GM18519 (cell line): ENCODE measurements around the gene CHAF1A.

ENCODE experiments used
- ATAC-seq: cut with Tn5 transposase; IDR thresholded peaks from one replicate; pipeline ENCODE4 v1.9.1; 2021; ENCODE audit warnings: mild to moderate bottlenecking, moderate library complexity; ENCODE audit not compliant: unreplicated experiment, low FRiP score

CHAF1A gene, protein sequence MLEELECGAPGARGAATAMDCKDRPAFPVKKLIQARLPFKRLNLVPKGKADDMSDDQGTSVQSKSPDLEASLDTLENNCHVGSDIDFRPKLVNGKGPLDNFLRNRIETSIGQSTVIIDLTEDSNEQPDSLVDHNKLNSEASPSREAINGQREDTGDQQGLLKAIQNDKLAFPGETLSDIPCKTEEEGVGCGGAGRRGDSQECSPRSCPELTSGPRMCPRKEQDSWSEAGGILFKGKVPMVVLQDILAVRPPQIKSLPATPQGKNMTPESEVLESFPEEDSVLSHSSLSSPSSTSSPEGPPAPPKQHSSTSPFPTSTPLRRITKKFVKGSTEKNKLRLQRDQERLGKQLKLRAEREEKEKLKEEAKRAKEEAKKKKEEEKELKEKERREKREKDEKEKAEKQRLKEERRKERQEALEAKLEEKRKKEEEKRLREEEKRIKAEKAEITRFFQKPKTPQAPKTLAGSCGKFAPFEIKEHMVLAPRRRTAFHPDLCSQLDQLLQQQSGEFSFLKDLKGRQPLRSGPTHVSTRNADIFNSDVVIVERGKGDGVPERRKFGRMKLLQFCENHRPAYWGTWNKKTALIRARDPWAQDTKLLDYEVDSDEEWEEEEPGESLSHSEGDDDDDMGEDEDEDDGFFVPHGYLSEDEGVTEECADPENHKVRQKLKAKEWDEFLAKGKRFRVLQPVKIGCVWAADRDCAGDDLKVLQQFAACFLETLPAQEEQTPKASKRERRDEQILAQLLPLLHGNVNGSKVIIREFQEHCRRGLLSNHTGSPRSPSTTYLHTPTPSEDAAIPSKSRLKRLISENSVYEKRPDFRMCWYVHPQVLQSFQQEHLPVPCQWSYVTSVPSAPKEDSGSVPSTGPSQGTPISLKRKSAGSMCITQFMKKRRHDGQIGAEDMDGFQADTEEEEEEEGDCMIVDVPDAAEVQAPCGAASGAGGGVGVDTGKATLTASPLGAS

DNA sequence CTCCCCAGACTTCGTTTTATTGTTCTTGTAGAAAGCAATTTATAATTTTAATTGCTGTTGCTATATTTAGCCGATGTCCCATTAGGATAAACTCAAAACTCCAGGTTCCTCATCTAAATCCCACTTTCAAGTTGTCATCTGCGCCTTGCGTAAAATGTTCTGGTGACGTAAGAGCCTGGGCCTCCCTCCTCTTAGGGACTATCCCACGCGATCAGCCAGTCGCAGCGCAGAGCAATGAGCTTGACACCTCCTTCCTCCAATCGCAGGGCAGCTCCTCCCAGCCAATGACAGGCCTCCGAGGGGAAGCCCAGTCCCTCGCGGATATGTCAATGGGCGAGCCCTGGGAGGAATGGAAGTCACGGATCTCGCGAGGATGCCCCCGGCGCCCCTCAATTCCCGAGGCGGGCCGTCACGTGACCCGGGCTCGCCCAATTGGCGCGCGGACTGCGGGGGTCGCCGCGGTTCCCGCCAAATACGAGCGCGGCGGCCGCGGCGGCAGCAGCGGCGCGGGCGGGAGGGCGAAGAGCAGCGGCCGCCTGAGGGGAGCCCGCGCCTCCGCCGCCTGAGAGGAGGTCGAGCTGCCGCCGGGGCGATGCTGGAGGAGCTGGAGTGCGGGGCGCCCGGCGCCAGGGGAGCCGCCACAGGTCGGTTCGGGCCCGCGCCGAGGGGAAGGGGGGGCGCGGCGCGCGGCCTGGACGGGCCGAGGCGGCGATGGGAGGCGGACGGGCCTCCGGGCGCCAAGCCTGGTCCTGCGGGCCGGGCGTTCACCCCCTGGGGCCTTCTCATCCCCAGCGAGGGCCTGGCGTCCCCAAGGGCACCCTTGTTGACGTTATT is at the start of gene CHAF1A:
Gene CHAF1A, plus strand, starts transcription at position 470 of the 834 bp plus-strand sequence. Its CDS starts 123 bp downstream, at position 593.
- ATAC-seq: peak; percentile 63

DNA sequence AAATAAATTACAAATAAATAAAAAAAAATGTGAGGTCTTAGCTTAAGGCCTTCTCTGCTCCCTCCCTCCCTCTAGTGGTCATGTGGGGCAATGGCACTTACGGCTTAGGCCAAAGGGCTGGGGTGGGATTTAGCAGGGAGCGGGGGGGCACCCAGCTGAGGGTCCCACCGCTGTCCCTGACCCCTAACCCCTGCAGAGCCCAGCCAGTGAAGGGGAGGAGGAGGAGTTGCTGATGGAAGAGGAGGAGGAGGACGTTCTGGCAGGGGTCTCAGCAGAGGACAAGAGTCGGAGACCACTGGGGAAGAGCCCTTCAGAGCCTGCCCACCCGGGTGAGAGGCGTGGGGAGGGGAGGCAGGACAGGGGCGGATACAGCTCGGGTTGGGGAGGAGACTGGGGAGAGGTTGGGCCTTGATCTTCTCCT is 49.7 kb upstream of the CHAF1A start:
- no peak for ATAC-seq

DNA sequence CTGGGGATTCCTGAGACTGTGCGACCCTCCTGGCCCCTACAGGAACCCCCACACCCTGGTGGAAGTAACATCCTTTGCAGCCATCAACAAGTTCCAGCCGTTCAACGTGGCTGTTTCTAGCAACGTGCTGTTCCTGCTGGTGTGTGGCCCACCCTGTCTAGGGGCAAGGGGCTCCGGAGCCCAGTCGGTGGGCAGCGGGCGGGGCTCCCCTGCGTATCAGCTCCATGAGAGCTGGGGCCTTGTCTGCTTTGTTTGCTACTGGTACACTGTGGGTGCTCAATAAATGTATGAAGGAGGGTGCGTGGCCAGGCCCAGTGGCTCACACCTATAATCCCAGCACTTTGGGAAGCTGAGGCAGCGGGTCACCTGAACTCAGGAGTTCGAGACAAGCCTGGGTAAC is 48.2 kb upstream of the CHAF1A start:
- no peak for ATAC-seq

DNA sequence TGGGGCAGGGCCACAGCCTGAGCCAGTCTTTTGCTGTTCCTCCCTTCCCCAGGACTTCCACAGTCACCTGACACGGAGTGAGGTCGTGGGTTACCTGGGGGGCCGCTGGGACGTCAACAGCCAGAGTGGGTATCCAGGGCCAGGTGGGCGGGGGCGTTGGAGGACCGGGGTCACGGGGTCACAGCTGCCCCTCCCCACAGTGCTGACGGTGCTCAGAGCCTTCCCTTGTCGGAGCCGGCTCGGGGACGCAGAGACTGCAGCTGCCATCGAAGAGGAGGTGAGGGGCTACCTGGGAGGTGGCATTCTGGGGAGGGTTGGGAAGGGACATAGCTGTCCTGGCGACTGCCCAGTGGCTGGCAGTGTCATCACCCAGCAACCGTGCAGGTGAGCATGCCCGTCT is 47.5 kb upstream of the CHAF1A start:
- ATAC-seq: no peak

DNA sequence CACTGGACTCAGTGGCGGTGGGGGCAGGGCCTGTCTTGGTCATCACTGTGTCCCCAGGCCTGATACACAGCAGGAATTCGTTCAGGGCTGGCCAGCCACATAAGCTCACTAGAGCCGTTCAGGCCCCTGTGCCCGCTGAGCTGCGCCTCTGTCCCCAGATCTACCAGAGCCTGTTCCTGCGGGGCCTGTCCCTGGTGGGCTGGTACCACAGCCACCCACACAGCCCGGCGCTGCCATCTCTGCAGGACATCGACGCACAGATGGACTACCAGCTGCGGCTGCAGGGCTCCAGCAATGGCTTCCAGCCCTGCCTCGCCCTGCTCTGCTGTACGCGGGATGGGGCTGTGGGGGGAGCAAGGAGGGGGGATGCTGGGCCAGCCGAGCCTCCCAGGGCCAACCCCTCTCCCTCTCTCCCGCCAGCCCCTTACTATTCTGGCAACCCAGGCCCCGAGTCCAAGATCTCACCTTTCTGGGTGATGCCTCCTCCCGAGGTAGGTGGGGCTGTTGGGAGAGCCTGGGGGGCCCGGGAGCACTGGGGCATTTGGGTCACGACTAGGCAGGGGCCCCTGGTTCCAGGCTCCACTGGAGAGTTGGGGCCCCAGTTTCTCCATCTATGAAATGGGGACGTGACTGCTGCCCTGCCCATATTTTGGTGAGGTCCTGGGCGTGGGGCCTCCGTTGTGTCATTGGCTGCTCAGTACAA is 45.2 kb upstream of the CHAF1A start:
- no peak for ATAC-seq

DNA sequence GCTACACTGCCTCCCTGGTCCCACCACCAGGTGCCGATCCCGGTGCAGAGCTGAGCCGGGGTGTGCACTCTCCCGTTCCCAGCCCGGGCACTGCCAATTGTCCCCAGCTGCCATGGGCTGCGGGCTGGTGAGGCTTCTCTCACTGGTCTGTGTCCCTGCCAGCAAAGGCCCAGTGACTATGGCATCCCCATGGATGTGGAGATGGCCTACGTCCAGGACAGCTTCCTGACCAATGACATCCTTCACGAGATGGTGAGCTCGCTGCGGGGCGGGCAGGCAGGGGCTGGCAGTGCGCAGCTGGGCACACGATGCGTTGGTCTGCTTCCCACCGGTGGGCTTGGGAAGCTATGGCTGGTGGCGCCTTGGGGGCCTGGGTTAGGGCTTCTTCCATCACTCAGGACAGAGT is 44.5 kb upstream of the CHAF1A start:
- no peak for ATAC-seq

DNA sequence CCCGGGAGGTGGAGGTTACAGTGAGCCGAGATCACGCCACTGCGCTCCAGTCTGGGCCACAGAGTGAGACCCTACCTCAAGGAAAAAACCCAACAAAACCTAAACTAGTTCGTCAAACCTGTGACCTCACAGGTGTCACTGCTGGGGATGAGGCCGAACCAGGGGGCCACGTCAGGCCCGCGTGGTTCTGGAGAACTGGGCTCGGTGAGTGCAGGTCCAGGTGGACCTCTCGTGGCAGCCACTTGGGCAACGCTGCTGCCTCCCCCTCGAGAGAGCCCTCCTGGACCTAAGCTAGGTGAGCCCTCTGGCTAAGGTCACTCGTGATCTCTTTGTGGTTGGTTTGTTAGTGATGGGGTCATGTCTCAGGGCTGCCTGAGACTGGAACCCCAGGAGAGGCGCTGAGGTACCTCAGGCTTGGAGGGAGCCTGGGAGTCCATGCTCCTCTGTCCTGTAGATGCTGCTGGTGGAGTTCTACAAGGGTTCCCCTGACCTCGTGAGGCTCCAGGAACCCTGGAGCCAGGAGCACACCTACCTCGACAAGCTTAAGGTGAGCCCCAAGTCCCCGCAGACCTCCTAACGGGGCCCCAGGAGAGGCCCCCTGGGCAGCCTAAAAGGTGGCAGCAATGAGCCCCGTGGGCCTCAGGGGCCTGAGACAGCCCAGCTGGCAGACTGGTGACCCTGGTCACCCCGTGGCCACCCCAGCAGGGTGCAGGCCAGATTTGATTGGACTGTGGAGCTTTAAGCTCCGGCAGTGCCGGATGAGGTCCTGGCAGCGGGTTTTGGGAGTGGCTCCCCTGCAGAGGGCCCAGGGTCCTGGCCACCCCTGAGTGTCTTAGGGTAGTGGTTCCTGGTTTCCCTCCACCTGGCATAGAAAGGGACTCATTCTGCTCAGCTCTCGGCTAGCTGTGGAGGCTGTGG is 43.5 kb upstream of the CHAF1A start:
- ATAC-seq: no peak

DNA sequence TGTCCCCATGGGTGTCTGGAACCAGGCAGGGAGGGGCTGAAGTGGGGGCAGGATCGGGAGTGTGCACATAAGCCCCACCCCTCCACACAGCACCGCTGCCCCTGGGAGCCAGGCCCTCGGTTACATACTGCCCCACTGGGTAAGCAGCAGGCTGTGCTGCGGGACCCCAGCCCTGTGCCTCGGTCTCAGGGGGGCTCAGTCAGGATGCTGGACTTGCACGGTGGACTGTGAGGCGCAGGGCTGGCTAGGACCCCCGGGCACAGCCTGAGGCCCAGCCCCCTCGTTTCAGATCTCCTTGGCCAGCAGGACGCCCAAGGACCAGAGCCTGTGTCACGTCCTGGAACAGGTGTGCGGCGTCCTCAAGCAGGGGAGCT is 42.8 kb upstream of the CHAF1A start:
- ATAC-seq: no peak

DNA sequence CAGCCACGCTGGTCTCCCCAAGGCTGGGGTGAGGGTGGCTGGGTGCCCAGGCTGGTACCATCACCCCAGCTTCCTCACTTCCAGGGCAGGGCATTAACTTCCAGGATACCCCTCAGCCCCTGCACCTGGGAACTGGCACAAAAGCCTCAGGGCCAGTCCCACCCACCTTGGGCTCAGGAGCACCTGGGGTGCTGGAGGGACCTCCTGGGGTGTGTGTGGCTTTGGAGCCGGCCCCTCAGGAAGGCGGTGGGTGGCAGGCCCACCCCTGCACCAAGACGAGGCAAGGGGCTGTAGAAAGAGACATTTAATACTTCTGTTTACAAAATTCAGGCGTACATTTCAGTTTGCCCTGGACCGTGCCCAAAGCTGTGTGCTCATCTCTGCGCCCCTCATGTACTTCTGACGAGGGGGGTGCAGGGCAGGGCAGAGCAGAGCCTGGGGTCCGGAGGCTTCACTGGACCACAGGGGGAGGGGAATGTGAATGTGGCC is 42.3 kb upstream of the CHAF1A start:
- ATAC-seq: no peak

DNA sequence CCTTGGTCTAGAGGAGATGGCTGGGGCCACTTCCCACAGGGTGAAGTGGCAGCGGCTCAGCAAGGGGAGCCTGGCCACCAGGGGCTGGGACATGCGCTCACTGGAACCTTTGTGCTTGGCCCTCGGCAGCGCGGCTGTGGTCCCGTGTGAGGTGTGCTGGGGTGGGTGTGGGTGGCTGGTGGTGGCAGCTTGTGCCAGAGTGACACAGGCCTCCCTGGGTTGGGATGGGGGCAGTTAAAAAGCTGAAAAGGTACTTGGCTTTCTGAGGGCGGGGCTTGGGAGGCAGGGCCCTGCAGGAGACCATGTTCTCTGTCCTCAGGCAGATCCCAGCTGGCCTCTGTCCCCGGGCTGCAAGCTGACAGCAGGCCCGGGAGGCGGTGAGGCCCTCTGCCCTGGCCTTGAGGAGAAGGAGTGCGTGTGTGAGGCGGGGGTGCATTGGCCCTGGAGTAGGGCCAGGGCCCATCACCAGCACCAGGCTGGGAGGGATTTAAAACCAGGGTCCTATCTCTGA is 41.7 kb upstream of the CHAF1A start:
- ATAC-seq: no peak

DNA sequence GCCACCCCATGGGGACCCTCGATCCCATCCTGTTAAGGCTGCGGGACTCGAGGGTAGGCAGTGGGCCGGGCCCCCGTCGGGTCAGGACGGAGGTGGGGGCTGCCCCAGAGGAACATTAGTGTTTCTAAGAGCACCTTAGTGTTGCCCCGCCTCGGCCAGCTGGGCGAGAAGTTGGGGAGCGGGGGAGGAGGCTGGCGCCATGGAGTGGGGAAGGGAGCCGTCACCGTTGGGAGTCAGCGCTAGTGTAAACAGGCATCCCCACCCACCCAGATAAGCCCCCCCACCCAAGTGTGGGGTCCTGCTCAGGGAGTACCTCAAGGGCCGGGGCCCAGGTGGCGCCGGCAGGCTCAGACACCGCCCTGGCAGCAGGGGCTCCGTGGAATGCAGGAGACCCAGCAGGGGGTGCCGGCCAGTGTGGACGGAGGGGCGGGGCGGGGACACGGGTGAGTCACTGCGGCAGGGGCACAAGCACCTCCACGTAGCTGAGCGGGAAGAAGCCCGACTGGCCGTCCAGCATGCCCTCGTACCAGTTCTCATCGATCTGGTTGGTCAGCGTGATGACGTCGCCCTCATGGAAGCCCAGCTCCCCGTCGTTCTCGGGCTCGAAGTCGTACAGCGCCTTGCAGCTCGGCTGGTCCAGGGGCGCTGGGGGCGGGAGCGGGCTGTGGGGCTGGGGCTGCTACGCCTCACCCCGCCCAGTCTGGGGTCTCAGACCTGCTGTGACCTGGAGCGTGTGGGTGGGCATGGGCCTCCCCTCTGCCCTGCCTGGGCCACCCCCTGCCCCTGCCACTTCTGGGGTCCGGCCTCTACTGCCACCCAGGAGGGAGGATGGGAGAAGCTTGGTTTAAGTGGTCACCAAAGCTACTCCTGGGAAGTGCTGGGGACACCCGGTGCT is 41.0 kb upstream of the CHAF1A start:
- ATAC-seq: no peak

DNA sequence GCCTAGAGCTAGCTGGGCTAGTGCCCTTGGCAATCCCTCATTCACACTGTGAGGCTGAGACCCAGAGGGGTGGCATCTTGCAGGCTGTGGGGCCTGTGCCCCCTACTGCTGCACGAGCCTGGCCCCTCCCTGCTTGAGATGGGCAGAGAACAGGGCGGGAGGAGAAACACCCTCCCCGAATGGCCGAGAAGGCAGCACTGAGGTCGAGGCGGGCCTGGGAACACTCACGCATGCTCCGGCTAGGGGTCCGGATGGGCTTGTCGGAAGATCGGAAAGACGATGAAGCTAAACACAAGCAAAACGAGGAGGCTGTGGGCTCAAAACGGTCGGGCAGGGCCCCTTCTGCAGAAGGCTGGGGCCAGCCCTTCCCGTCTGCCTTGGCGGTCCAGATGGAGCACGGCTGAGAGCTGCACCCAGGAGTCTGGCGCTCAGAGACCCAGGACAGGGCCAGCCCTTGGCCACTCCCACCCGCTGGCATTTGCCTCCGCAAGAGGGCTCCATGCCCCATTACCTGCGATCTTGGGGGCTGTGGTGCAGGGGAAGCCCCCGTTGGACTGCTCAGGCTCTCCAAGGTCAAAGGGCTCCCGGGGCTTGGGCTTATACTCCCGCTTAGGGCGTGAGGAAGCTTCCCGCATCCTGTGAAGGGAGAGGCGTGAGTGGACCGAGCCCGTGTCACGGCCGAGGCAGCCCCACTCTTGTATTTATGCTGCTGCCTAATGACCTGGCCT is 40.2 kb upstream of the CHAF1A start:
- no peak for ATAC-seq

DNA sequence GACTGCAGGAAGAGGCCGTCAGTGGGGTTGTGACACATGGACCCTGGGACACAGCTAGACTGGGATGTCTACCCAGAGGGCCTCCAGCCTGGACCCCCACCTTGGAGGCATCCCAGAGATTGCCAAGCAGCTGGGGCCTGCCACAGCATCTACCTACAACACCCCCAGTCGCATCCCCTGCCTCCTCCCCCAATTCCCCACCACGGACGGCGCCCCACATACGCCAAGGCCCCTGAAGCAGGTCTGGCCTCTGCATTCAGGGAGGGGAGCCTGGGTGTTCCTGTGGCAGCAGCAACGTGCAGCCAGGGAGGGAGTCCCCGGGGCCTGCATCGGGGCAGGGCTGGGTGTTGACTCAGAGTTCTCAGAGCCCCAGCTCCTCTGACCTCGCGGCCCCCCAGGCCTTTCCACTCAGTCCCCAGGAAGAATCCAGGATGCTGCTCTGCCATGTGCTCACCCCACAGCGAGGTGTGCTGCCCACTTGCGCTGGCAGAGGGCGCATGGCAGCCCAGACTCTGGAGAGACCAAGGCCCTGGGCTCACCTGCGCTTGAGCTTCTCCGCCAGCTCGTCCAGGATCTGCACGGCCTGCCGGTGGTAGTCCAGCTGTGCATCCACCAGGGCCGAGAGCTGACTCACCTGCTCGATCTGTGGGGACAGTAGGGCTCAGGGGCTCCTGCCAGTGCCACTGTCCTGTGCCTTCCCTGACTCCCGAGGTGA is 39.5 kb upstream of the CHAF1A start:
- no peak for ATAC-seq

DNA sequence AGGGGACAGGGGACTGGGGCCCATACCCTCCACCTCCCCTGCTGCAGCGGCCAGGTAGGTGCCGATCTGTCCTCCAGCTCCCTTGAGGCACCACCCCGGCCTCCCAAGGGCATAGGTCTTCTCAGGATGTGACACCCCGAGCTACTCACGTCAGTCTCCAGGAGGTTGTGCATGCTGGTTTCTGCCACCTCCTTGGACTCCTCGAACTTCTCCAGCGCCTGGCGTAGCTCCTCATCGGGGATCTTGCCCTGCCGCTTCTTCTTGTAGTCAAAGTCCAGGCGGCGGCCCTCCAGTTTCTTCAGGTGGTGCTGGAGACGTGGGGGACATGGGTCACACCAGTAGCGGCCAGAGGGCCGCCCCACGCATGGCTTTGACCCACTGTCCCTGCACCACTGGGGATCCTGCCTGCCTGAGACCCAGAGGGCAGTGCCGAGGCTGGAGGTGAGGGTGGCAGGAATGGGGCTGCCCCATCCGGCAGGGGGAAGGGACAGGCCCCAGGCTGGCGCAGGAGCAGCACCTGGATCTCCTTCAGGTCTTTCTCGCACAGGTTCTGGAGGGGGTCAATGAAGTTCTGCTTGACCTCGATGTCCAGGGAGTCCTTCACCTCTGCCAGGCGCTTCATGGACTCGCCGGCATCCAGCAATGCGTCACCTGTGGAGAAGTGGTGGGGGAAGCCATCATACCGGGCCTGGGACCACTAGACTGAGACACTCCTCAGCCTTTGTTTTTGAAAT is 38.7 kb upstream of the CHAF1A start:
- ATAC-seq: no peak

DNA sequence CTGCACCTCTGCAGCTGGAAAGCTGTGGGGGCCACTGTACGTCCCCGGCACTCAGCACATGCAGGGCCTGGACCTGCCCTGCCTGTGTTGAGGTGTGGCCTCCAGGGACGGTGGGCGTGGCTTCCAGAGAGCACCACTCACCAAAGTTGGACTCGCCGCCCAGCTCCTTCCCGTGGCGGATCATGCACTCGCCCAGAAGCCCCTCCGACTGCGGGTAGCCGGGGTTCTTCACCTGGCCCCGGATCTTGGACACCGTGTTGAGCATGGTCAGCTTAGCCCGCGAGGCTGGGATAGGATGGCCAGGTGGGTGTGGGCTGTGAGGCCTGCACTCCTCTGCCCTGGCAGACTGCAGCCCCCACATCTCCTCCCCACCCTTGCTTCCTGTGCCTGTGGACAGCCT is 37.1 kb upstream of the CHAF1A start:
- no peak for ATAC-seq
